A549 (cell line): Measurements from ENCODE around the gene DCPS. TPM values are rescaled to one million over a fixed set of nuclear protein-coding genes. Genes with fewer than 3 reads are reported as not detected.

Experiments
- ATAC-seq, 2 experiments: fragments of 200-7000 bp in 1 of 2; fragments of >200 bp in 1 of 2; cut with Nextera tagmentation in 1 of 2; cut with Tn5 transposase in 1 of 2; 3 replicates each; pipeline versions ENCODE4 v1.8.0 to v1.9.1; 2018 to 2020; ENCODE audit warnings: mild to moderate bottlenecking in 1 of 2, moderate library complexity in 1 of 2
- CTCF ChIA-PET: fragments of 300-600 bp; sonication (Branson Sonifier 250); formaldehyde crosslinking; extraction: SDS; loops from one replicate; lab custom pipeline; 2021; ENCODE audit warnings: antibody characterized with exemption, inconsistent platforms; lab: Yijun Ruan, JAX
- POLR2A ChIA-PET: fragments of 350-600 bp; formaldehyde crosslinking; extraction: SDS; loops from one replicate; lab custom pipeline; 2021; ENCODE audit warnings: antibody characterized with exemption, inconsistent platforms; lab: Yijun Ruan, JAX
- DNase-seq, 2 experiments: peaks; one replicate each; pipeline versions ENCODE4 v3.0.0 to v3.0.0-alpha.2; 2011 to 2016; ENCODE audit warnings: low read depth in 1 of 2, low spot score in 1 of 2
- FAIRE-seq: peaks from 2 replicates; lab custom pipeline; 2011; peaks lifted over from hg19 to GRCh38; lab: Jason Lieb, UNC
- H3K27ac ChIP-seq, 2 experiments: fragments of >200 bp; sonication (Bioruptor Twin); formaldehyde crosslinking; 3 replicates each; pipeline ENCODE4 v1.5.1; 2016 to 2017
- H3K4me1 ChIP-seq: fragments of >200 bp; sonication (Bioruptor Twin); formaldehyde crosslinking; 3 replicates; pipeline ENCODE4 v1.6.1; 2016
- H3K4me2 ChIP-seq: fragments of >200 bp; sonication (Bioruptor Twin); formaldehyde crosslinking; 3 replicates; pipeline ENCODE4 v1.6.1; 2016
- H3K4me3 ChIP-seq: fragments of >200 bp; sonication (Bioruptor Twin); formaldehyde crosslinking; 3 replicates; pipeline ENCODE4 v1.5.1; 2016
- H3K9me3 ChIP-seq: fragments of >200 bp; sonication (Bioruptor Twin); formaldehyde crosslinking; 3 replicates; pipeline ENCODE4 v1.6.1; 2016
- CBX8 ChIP-seq: fragments of 200-600 bp; sonication (generic); IDR thresholded peaks from 2 replicates; pipeline ENCODE4 v1.6.1; 2016
- ELK1 ChIP-seq: fragments of 150-350 bp; IDR thresholded peaks from 2 replicates; pipeline ENCODE4 v1.6.1; 2014; ENCODE audit warnings: low read depth, mild to moderate bottlenecking, low read length
- FOXS1 ChIP-seq: fragments of 250-450 bp; sonication (Bioruptor Pico); IDR thresholded peaks from 2 replicates; pipeline ENCODE4 v1.5.0; 2020; ENCODE audit warnings: mild to moderate bottlenecking, moderate library complexity
- HES2 ChIP-seq: fragments of >200 bp; sonication (Bioruptor Twin); formaldehyde crosslinking; IDR thresholded peaks from 2 replicates; pipeline ENCODE4 v1.6.1; 2016
- HMGXB4 ChIP-seq: fragments of 250-450 bp; sonication (Bioruptor Pico); IDR thresholded peaks from 2 replicates; pipeline ENCODE4 v1.5.0; 2021; ENCODE audit warnings: mild to moderate bottlenecking, moderate library complexity, borderline replicate concordance
- JUNB ChIP-seq: fragments of >200 bp; sonication (Bioruptor Twin); formaldehyde crosslinking; IDR thresholded peaks from 2 replicates; pipeline ENCODE4 v1.6.1; 2016
- MAZ ChIP-seq: fragments of 150-350 bp; IDR thresholded peaks from 2 replicates; pipeline ENCODE4 v1.6.1; 2014; ENCODE audit warnings: antibody characterized with exemption, low read depth, low read length, borderline replicate concordance
- NFE2L2 ChIP-seq: fragments of 150-350 bp; conservative IDR thresholded peaks from 2 replicates; pipeline ENCODE4 v1.6.1; 2014; ENCODE audit warnings: low read length
- NPAS2 ChIP-seq: fragments of 250-450 bp; sonication (Bioruptor Pico); IDR thresholded peaks from 2 replicates; pipeline ENCODE4 v1.8.0; 2022; ENCODE audit warnings: mild to moderate bottlenecking, moderate library complexity, borderline replicate concordance
- PBX3 ChIP-seq: IDR thresholded peaks from 2 replicates; pipeline ENCODE4 v1.6.1; 2012
- POLR2A ChIP-seq: IDR thresholded peaks from 2 replicates; pipeline ENCODE4 v1.6.1; 2012; ENCODE audit warnings: mild to moderate bottlenecking, low read length
- RAD21 ChIP-seq, 2 experiments: fragments of >200 bp in 1 of 2; sonication (Bioruptor Twin) in 1 of 2; formaldehyde crosslinking in 1 of 2; IDR thresholded peaks in 1 of 2; conservative IDR thresholded peaks in 1 of 2; 2 replicates in 1 of 2; 3 replicates in 1 of 2; pipeline ENCODE4 v1.6.1; 2012 to 2018; ENCODE audit warnings: inconsistent platforms in 1 of 2
- REST ChIP-seq: fragments of 200-600 bp; sonication (generic); IDR thresholded peaks from 2 replicates; pipeline ENCODE4 v1.6.1; 2016; ENCODE audit warnings: antibody characterized with exemption, mild to moderate bottlenecking, moderate library complexity
- RFX5 ChIP-seq: fragments of 450-650 bp; IDR thresholded peaks from 2 replicates; pipeline ENCODE4 v1.7.1; 2014; ENCODE audit warnings: antibody characterized with exemption, mild to moderate bottlenecking, moderate library complexity
- SMC3 ChIP-seq: fragments of >200 bp; sonication (Bioruptor Twin); formaldehyde crosslinking; IDR thresholded peaks from 3 replicates; pipeline ENCODE4 v1.6.1; 2018; ENCODE audit warnings: inconsistent platforms
- ZFP36 ChIP-seq: fragments of 450-650 bp; IDR thresholded peaks from 2 replicates; pipeline ENCODE4 v1.6.1; 2014; ENCODE audit warnings: borderline replicate concordance; ENCODE audit not compliant: partially characterized antibody
- ZNF302 ChIP-seq: fragments of 250-450 bp; sonication (Bioruptor Pico); IDR thresholded peaks from 2 replicates; pipeline ENCODE4 v1.9.0; 2021; ENCODE audit warnings: inconsistent platforms, mild to moderate bottlenecking, moderate library complexity
- WGBS: methylation state at CpG from one replicate; pipeline ENCODE4 v1.1.6; 2017; ENCODE audit errors: missing lambda C conversion rate; 5-methylcytosine and 5-hydroxymethylcytosine counted together
- polyA plus RNA-seq, 4 experiments: library from polyadenylated mRNA; depleted of rRNA in 3 of 4; stranded (reverse); fragments of >200 nt; fragmentation: RNase III in 1 of 4; extraction: RNeasy Plus Mini Kit Qiagen cat#74134 plus additional on column Dnase treatment in 1 of 4; gene quantifications; 2 replicates in 3 of 4; 3 replicates in 1 of 4; pipeline ENCODE4 v1.2.3, GENCODE V29; 2011 to 2017

The DCPS gene
- polyA plus RNA-seq, 2 of the 4 experiments (the other 2 are of a cell fraction): 17.8 to 23.0 TPM

GRCh38 chr11:126313826-126314225 is 10.0 kb downstream of the DCPS start (continued):
- TF ChIP-seq NPAS2 (no peak), PBX3 (no peak), JUNB (no peak), SMC3 (no peak), NFE2L2 (no peak), ZFP36 (no peak)

GRCh38 chr11:126317432-126317755 is 13.5 kb downstream of the DCPS start:
- Histone ChIP-seq H3K9me3 (no peaks in the 10 kb centered on the region), H3K4me2 (no peak overlapping the region), H3K4me3 (no peak overlapping the region), H3K4me1 (no peaks in the 10 kb centered on the region), H3K27ac (no peak overlapping the region)
- POLR2A ChIA-PET: no interaction called here
- ATAC-seq (no peak), DNase-seq (no peak), FAIRE-seq (no peak)
- WGBS: 91% methylated on average over 1 of the region's 1 CpG
- CTCF ChIA-PET: interaction anchor here (0.6 kb wide), 1 partner anchor 18 kb away, joined by 3 read pairs; no protein-coding TSS in a partner anchor
- TF ChIP-seq REST (no peak), CBX8 (no peak), RFX5 (no peak), ZNF302 (CRISPR knock-in tag) (no peak), POLR2A (no peak), HMGXB4 (CRISPR knock-in tag) (no peak), MAZ (no peak), ELK1 (no peak), HES2 (no peak), PBX3 (no peak), FOXS1 (CRISPR knock-in tag) (no peak), RAD21 (conservative IDR thresholded peaks at IDR 0.05 in 1 of 2, IDR thresholded peaks at IDR 0.05 in 1 of 2) (no peak)
